SU-DHL-6 (cell line): ENCODE data around the gene LALBA.

Experiments used
- EZH2phosphoT487 ChIP-seq: fragments of 200-600 bp; sonication (generic), shearing (Covaris generic); conservative IDR thresholded peaks from 2 replicates; pipeline ENCODE4 v1.6.1; 2018; ENCODE audit warnings: mild to moderate bottlenecking, antibody characterized with exemption, low read length, moderate library complexity, mixed read lengths
- TF ChIP-seq, protein P1 (sequence below): fragments of 200-600 bp; sonication (generic); IDR thresholded peaks from one replicate; pipeline ENCODE4 v1.5.1; 2017; ENCODE audit warnings: antibody characterized with exemption, mild to moderate bottlenecking, low read length, moderate library complexity; ENCODE audit not compliant: insufficient read depth, poor library complexity, severe bottlenecking

DNA sequence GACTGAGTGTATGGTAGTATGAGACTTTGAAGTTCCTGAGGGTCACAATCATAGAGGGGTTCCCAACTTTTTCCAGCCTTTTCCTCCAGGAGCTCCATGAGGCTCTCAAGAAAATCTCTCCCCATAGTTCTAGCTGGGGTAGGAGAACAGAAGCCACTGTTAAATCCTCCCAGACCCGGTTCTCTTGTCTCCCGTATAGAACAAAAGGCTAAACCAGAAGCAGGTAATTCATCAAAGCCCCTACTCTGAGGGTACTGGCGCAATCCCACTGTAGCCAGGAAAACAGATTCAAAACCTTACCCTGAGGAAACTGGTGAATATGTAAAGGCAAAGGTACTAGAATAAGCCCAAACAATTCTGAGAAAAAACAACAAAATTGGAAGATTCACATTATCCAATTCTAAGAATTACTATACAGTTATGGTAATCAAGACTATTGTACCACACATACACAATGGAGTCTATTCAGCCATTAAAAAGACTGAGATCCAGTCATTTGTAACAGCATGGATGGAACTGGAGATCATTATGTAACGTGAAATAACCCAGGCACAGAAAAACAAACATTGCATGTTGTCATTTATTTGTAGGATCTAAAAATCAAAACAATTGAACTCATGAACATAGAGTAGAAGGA, 23.9 kb downstream of the LALBA start:
- TF ChIP-seq, protein P1, sequence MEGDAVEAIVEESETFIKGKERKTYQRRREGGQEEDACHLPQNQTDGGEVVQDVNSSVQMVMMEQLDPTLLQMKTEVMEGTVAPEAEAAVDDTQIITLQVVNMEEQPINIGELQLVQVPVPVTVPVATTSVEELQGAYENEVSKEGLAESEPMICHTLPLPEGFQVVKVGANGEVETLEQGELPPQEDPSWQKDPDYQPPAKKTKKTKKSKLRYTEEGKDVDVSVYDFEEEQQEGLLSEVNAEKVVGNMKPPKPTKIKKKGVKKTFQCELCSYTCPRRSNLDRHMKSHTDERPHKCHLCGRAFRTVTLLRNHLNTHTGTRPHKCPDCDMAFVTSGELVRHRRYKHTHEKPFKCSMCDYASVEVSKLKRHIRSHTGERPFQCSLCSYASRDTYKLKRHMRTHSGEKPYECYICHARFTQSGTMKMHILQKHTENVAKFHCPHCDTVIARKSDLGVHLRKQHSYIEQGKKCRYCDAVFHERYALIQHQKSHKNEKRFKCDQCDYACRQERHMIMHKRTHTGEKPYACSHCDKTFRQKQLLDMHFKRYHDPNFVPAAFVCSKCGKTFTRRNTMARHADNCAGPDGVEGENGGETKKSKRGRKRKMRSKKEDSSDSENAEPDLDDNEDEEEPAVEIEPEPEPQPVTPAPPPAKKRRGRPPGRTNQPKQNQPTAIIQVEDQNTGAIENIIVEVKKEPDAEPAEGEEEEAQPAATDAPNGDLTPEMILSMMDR: no peak
- TF ChIP-seq EZH2phosphoT487: no peak
